ENCODE data around the gene SLC18A2. TPM values are rescaled to one million over a fixed set of nuclear protein-coding genes. Genes with fewer than 3 reads are reported as not detected.

SLC18A2 gene
- total RNA-seq, 1 donor from 2014 or later: 1.5 TPM

- peaks cover 9% of the 10 kb centered on the region for H3K27me3 ChIP-seq (ENCODE audit: control insufficient read depth, insufficient read depth, low read length)
- H3K36me3 ChIP-seq (ENCODE audit: control insufficient read depth, insufficient read depth, low read length): no peaks in the 10 kb centered on the region
- DNase-seq (ENCODE audit: low read depth): no peak
- no peak overlapping the region for H3K4me3 ChIP-seq (ENCODE audit: low read depth, low read length)
- no peak for TF ChIP-seq CTCF (IDR thresholded peaks at IDR 0.05; ENCODE audit: insufficient read depth, low read length, poor library complexity, severe bottlenecking)
Observed at GRCh38 chr10:117212176-117212575, 28.7 kb upstream of the SLC18A2 start.

GRCh38 chr10:117214401-117214800 lies 26.5 kb upstream of the SLC18A2 start:
- TF ChIP-seq CTCF (IDR thresholded peaks at IDR 0.05; ENCODE audit: insufficient read depth, low read length, poor library complexity, severe bottlenecking): no peak
- peak; percentile 28 for DNase-seq (ENCODE audit: low read depth)
- Histone ChIP-seq H3K36me3 (ENCODE audit: control insufficient read depth, insufficient read depth, low read length) (no peaks in the 10 kb centered on the region), H3K27me3 (ENCODE audit: control insufficient read depth, insufficient read depth, low read length) (peaks cover 7% of the 10 kb centered on the region), H3K4me3 (ENCODE audit: low read depth, low read length) (no peak overlapping the region)

- no peak overlapping the region for H3K4me3 ChIP-seq (ENCODE audit: low read depth, low read length)
- H3K27me3 ChIP-seq (ENCODE audit: control insufficient read depth, insufficient read depth, low read length): peaks cover 7% of the 10 kb centered on the region
- no peaks in the 10 kb centered on the region for H3K36me3 ChIP-seq (ENCODE audit: control insufficient read depth, insufficient read depth, low read length)
- no peak for DNase-seq (ENCODE audit: low read depth)
- TF ChIP-seq CTCF (IDR thresholded peaks at IDR 0.05; ENCODE audit: insufficient read depth, low read length, poor library complexity, severe bottlenecking): no peak
Observed at GRCh38 chr10:117215079-117215478, 25.8 kb upstream of the SLC18A2 start.

- H3K36me3 ChIP-seq (ENCODE audit: control insufficient read depth, insufficient read depth, low read length): no peaks in the 10 kb centered on the region
- no peak for DNase-seq (ENCODE audit: low read depth)
- H3K4me3 ChIP-seq (ENCODE audit: low read depth, low read length): no peak overlapping the region
- H3K27me3 ChIP-seq (ENCODE audit: control insufficient read depth, insufficient read depth, low read length): peaks cover 7% of the 10 kb centered on the region
- TF ChIP-seq CTCF (IDR thresholded peaks at IDR 0.05; ENCODE audit: insufficient read depth, low read length, poor library complexity, severe bottlenecking): no peak
Observed at GRCh38 chr10:117216028-117216427, 24.9 kb upstream of the SLC18A2 start.

GRCh38 chr10:117216611-117217195 lies 24.2 kb upstream of the SLC18A2 start:
- no peak for DNase-seq (ENCODE audit: low read depth)
- peaks cover 7% of the 10 kb centered on the region for H3K27me3 ChIP-seq (ENCODE audit: control insufficient read depth, insufficient read depth, low read length)
- peak overlapping the region; percentile 47 for H3K4me3 ChIP-seq (ENCODE audit: low read depth, low read length)
- H3K36me3 ChIP-seq (ENCODE audit: control insufficient read depth, insufficient read depth, low read length): no peaks in the 10 kb centered on the region
- peak; percentile 99 for TF ChIP-seq CTCF (IDR thresholded peaks at IDR 0.05; ENCODE audit: insufficient read depth, low read length, poor library complexity, severe bottlenecking)

- H3K4me3 ChIP-seq (ENCODE audit: low read depth, low read length): peak overlapping the region; percentile 47
- peaks cover 7% of the 10 kb centered on the region for H3K27me3 ChIP-seq (ENCODE audit: control insufficient read depth, insufficient read depth, low read length)
- TF ChIP-seq CTCF (IDR thresholded peaks at IDR 0.05; ENCODE audit: insufficient read depth, low read length, poor library complexity, severe bottlenecking): no peak
- no peak for DNase-seq (ENCODE audit: low read depth)
- no peaks in the 10 kb centered on the region for H3K36me3 ChIP-seq (ENCODE audit: control insufficient read depth, insufficient read depth, low read length)
Observed at GRCh38 chr10:117217196-117217761, 23.6 kb upstream of the SLC18A2 start.
